ENCODE data around the gene SLBP.

Gene SLBP

DNA sequence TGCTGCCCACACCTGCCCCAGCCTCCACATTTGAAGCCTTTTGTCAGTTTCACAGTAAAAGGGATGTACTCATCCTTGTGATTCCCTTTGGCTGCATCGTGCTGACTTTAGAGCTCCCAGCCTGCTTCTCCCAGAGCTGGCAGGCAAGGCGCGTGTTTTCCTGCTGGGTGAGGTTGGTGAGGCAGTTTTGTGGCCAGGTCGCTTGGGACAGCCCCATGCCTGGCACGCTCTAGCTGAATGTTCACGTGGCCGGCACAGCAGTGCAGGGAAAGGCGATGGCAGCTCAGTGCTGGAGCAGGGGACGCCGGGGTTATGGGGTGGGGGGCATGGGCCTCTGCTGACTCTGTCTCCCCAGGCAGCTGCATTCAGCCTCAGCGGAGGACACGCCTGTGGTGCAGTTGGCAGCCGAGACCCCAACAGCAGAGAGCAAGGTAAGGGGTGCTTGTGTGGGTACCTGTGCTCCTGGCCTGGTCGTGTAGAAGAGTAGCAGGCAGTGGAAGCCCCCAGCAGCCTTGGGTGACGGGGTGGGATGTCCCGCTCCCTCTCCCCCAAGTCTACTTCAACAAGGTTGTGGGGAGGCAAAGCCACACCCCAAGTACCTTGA lies 18.5 kb upstream of the SLBP start:
- in situ Hi-C loops (cut with HindIII; ENCODE audit: low sequenced_read_pairs), result no loop called here
- no peak for TF ChIP-seq CTCF (IDR thresholded peaks at IDR 0.05; ENCODE audit: low read depth, low read length, missing control alignments)
- DNase-seq (ENCODE audit: low read depth), result no peak
- H3K4me3 ChIP-seq (ENCODE audit: low read depth, low read length), result no peak overlapping the region

DNA sequence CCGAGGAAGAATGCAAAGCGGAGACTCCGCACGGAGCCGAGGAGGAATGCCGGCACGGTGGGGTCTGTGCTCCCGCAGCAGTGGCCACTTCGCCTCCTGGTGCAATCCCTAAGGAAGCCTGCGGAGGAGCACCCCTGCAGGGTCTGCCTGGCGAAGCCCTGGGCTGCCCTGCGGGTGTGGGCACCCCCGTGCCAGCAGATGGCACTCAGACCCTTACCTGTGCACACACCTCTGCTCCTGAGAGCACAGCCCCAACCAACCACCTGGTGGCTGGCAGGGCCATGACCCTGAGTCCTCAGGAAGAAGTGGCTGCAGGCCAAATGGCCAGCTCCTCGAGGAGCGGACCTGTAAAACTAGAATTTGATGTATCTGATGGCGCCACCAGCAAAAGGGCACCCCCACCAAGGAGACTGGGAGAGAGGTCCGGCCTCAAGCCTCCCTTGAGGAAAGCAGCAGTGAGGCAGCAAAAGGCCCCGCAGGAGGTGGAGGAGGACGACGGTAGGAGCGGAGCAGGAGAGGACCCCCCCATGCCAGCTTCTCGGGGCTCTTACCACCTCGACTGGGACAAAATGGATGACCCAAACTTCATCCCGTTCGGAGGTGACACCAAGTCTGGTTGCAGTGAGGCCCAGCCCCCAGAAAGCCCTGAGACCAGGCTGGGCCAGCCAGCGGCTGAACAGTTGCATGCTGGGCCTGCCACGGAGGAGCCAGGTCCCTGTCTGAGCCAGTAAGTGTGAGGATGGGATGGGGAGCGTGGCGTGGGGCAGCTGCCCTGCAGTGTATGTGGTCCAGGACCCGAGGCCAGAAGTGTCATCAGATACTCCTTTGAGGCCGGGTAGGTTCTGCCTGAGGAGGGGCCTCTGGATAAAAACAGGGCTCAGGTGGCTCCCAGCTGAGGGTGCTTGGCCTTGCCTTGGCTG lies 16.2 kb upstream of the SLBP start:
- in situ Hi-C loops (cut with HindIII; ENCODE audit: low sequenced_read_pairs), result no loop called here
- TF ChIP-seq CTCF (IDR thresholded peaks at IDR 0.05; ENCODE audit: low read depth, low read length, missing control alignments), result peak; percentile 14
- no peak for DNase-seq (ENCODE audit: low read depth)
- no peak overlapping the region for H3K4me3 ChIP-seq (ENCODE audit: low read depth, low read length)

DNA sequence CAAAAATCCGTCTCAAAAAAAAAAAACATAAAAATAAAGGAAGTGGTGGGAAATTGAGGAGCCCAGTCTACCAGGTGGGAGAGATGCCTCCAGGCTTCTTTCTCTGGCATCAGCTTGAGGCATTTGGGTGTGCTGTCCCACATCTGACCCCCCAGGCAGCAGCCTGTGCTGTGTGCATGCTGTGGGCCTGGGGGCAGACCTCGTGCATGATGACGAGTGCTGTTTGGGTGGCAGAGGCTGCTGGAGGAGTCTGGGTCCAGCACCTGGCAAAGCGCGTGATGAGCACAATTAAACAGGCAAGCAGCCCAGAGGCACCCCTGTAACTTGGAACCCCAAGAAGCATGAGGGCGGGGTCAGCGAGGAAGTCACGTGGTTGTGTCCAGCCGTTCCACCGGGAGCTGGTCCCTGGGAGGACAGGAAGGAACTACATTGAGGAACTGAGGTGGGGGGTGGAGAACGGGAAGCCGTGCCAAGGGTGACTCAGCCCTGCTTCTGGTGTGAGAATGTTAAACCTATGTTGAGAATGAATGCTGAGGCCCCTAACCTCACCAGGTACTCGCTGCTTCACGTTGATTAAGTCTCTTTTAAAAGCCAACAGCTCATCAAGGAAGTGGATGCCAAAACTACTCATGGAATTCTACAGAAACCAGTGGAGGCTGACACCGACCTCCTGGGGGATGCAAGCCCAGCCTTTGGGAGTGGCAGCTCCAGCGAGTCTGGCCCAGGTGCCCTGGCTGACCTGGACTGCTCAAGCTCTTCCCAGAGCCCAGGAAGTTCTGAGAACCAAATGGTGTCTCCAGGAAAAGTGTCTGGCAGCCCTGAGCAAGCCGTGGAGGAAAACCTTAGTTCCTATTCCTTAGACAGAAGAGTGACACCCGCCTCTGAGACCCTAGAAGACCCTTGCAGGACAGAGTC lies 15.3 kb upstream of the SLBP start:
- in situ Hi-C loops (cut with HindIII; ENCODE audit: low sequenced_read_pairs), result no loop called here
- no peak overlapping the region for H3K4me3 ChIP-seq (ENCODE audit: low read depth, low read length)
- peak; percentile 65 for DNase-seq (ENCODE audit: low read depth)
- no peak for TF ChIP-seq CTCF (IDR thresholded peaks at IDR 0.05; ENCODE audit: low read depth, low read length, missing control alignments)

- H3K4me3 ChIP-seq (ENCODE audit: low read depth, low read length), result no peak overlapping the region
- peak; percentile 55 for DNase-seq (ENCODE audit: low read depth)
- in situ Hi-C loops (cut with HindIII; ENCODE audit: low sequenced_read_pairs), result no loop called here
- TF ChIP-seq CTCF (IDR thresholded peaks at IDR 0.05; ENCODE audit: low read depth, low read length, missing control alignments), result peak; percentile 99
Measured at GRCh38 chr4:1726146-1726934, 14.2 kb upstream of the SLBP start.

DNA sequence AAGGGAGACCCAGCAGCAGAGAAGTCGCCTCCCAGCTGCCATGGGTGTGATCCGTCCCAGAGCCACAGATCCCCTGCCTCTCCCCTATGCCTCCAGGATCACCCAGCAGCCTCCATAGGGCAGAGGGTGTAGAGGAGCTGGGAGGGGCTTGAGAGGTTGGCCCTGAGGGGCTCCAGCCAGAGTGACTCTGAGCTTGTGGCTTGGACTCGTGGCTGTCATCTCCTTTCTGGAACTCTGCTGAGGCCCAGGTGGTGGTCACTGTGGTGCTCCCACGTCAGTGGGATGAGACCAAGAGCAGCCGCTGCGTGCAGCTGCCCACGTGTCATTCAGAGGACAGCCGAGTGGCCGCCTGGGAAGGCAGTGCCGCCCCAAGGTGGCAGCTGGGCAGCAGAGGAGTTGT lies 13.4 kb upstream of the SLBP start:
- no peak overlapping the region for H3K4me3 ChIP-seq (ENCODE audit: low read depth, low read length)
- no peak for TF ChIP-seq CTCF (IDR thresholded peaks at IDR 0.05; ENCODE audit: low read depth, low read length, missing control alignments)
- no peak for DNase-seq (ENCODE audit: low read depth)
- in situ Hi-C loops (cut with HindIII; ENCODE audit: low sequenced_read_pairs), result no loop called here

Data from astrocyte of the cerebellum (primary cell).